Thyroid gland (tissue), 4 donors: ENCODE results near the gene HSPA9.

Experiments
- CTCF ChIP-seq, 6 experiments: fragments of 200-600 bp in 3 of 6; fragments of 450-650 bp in 3 of 6; sonication (generic) in 3 of 6; IDR thresholded peaks; one replicate each; pipeline ENCODE4 v1.5.1; 2016 to 2019; ENCODE audit warnings: antibody characterized with exemption in 6 of 6, mild to moderate bottlenecking in 2 of 6, inconsistent platforms in 1 of 6, moderate library complexity in 1 of 6
- POLR2A ChIP-seq, 2 donors: fragments of 450-650 bp; IDR thresholded peaks; one replicate each; pipeline ENCODE4 v1.6.1; 2017; ENCODE audit warnings: antibody characterized with exemption in 2 of 2, mild to moderate bottlenecking in 2 of 2, moderate library complexity in 1 of 2

- TF ChIP-seq POLR2A (IDR thresholded peaks at IDR 0.05) (no peak), CTCF (IDR thresholded peaks at IDR 0.05) (no peak)
Observed at GRCh38 chr5:138559937-138560336, 15.3 kb downstream of the HSPA9 start.
